IPS-18c (cell line): ENCODE results near the gene ASIC3.
A peak's percentile ranks its signal among the peaks of the same experiment; 100 is the strongest.
"Not testable (repeated sequence)": the region's sequence is repeated elsewhere in the genome, so short reads cannot be mapped to it uniquely, and the experiment has no call there.

Experiments used
- H3K4me3 ChIP-seq: 2 replicates; pipeline ENCODE4 v1.7.0; 2013; ENCODE audit warnings: low read depth, mild to moderate bottlenecking, low read length, moderate library complexity; ENCODE audit not compliant: insufficient read depth
- H3K9me3 ChIP-seq: one replicate; pipeline ENCODE4 v1.6.1; 2013; ENCODE audit warnings: mild to moderate bottlenecking, low read length, moderate library complexity; ENCODE audit not compliant: control insufficient read depth, insufficient read depth

ASIC3 gene

GRCh38 chr7:151026771-151027727, 21.3 kb upstream of the ASIC3 start:
- peak overlapping the region; percentile 52; the same call in 1 of the 2 replicates for H3K4me3 ChIP-seq
- H3K9me3 ChIP-seq = not testable (repeated sequence)

- peak overlapping the region; percentile 52; the same call in 1 of the 2 replicates for H3K4me3 ChIP-seq
- H3K9me3 ChIP-seq = not testable (repeated sequence)
Measured at GRCh38 chr7:151027728-151028130, 20.6 kb upstream of the ASIC3 start.

- no peaks in the 10 kb centered on the region for H3K9me3 ChIP-seq
- peak within 1 kb of the TSS; percentile 100 for H3K4me3 ChIP-seq
Measured at GRCh38 chr7:151028131-151028947, 20.0 kb upstream of the ASIC3 start, which contains the start of gene ABCB8. ABCB8 (plus strand) TSS chr7:151028450; CDS start chr7:151028516, 66 bp downstream.

- peak overlapping the region; percentile 100 for H3K4me3 ChIP-seq
Measured at GRCh38 chr7:151028948-151029501, 19.3 kb upstream of the ASIC3 start.

GRCh38 chr7:151031011-151031410, 17.3 kb upstream of the ASIC3 start:
- Histone ChIP-seq H3K9me3 (no peaks in the 10 kb centered on the region), H3K4me3 (no peak overlapping the region)

More at GRCh38 chr7:151028948-151029501, 19.3 kb upstream of the ASIC3 start:
- no peaks in the 10 kb centered on the region for H3K9me3 ChIP-seq

GRCh38 chr7:151032936-151033863, 15.1 kb upstream of the ASIC3 start:
- Histone ChIP-seq H3K4me3 (no peak overlapping the region), H3K9me3 (no peaks in the 10 kb centered on the region)

GRCh38 chr7:151033864-151034249, 14.5 kb upstream of the ASIC3 start:
- no peaks in the 10 kb centered on the region for H3K9me3 ChIP-seq
- H3K4me3 ChIP-seq = no peak overlapping the region

GRCh38 chr7:151034312-151035025, 13.9 kb upstream of the ASIC3 start:
- no peaks in the 10 kb centered on the region for H3K9me3 ChIP-seq
- H3K4me3 ChIP-seq = no peak overlapping the region

GRCh38 chr7:151035026-151035717, 13.2 kb upstream of the ASIC3 start:
- Histone ChIP-seq H3K4me3 (no peak overlapping the region), H3K9me3 (no peaks in the 10 kb centered on the region)

- H3K9me3 ChIP-seq = no peaks in the 10 kb centered on the region
- no peak overlapping the region for H3K4me3 ChIP-seq
Measured at GRCh38 chr7:151035902-151036301, 12.4 kb upstream of the ASIC3 start.

- Histone ChIP-seq H3K9me3 (no peaks in the 10 kb centered on the region), H3K4me3 (no peak overlapping the region)
Measured at GRCh38 chr7:151038951-151039849, 9.1 kb upstream of the ASIC3 start.

GRCh38 chr7:151039850-151040548, 8.3 kb upstream of the ASIC3 start:
- H3K4me3 ChIP-seq = no peak overlapping the region
- no peaks in the 10 kb centered on the region for H3K9me3 ChIP-seq

GRCh38 chr7:151040616-151041375, 7.5 kb upstream of the ASIC3 start:
- H3K9me3 ChIP-seq = no peaks in the 10 kb centered on the region
- no peak overlapping the region for H3K4me3 ChIP-seq

- H3K4me3 ChIP-seq, H3K9me3 ChIP-seq: not testable (repeated sequence)
Measured at GRCh38 chr7:151043449-151043848, 4.9 kb upstream of the ASIC3 start.
